HG02588 (cell line): ENCODE results near the gene PGPEP1.

Experiments
- ATAC-seq: cut with Tn5 transposase; IDR thresholded peaks from one replicate; pipeline ENCODE4 v1.9.1; 2021; ENCODE audit warnings: mild to moderate bottlenecking, moderate library complexity; ENCODE audit not compliant: unreplicated experiment

PGPEP1 gene

GRCh38 chr19:18417250-18418028, 77.0 kb downstream of the PGPEP1 start:
- ATAC-seq, result no peak

- no peak for ATAC-seq
These were observed 77.7 kb downstream of the PGPEP1 start for GRCh38 chr19:18418029-18418482.

DNA sequence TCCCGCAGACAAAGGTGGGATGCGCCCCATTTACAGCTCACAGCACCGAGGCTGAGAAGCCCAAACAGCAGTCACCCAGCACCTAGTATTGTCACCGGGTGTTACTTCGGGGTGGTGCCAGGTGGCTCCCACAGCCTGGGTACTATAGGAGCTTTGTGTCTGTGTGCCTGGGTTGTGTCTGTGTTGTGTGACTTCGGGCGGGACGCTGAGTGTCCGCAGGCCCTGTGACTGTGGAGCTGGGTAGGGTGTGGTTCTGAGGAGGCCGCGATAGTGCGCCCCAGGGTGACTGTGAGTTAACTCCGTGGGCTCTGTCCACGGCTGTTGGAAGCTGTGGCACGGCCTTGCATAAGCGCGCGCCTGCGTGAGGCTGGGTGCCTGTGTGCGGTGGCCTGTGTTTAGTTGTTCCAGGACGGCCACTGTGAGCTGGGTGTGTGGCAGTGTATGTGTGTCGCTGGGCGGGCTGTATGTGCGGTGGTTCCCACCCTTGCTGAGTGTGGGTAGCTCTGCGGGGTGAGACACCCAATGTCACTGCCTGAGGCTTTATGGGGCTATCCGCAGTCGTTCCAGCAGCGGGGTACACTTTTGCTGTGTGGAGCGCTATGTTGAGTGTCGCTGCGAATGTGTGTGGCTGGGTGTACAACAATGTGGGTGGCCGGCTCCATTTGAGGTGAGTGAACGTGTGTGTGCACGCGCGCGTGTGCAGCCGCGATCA, 78.2 kb downstream of the PGPEP1 start:
- ATAC-seq, result no peak

- peak; percentile 46 for ATAC-seq
These were observed 78.8 kb downstream of the PGPEP1 start, which contains the start of gene SSBP4 for GRCh38 chr19:18419195-18419698. Gene SSBP4, plus strand, starts transcription at chr19:18419398. Its CDS starts 251 bp downstream, at chr19:18419649.
